CD4-positive, alpha-beta T cell (primary cell): Measurements from ENCODE around the gene RERE. TPM values are rescaled to one million over a fixed set of nuclear protein-coding genes. Genes with fewer than 3 reads are reported as not detected.

ENCODE experiments used
- ATAC-seq: fragments of 200-7000 bp; cut with Tn5 transposase; one replicate; pipeline ENCODE4 v1.10.0; 2022; ENCODE audit warnings: mild to moderate bottlenecking; ENCODE audit not compliant: poor library complexity
- CTCF ChIA-PET: fragments of 350-600 bp; sonication (Branson Sonifier 250); formaldehyde crosslinking; loops from one replicate; lab custom pipeline; 2021; ENCODE audit warnings: antibody characterized with exemption, inconsistent platforms; lab: Charles Lee
- POLR2A ChIA-PET: fragments of 350-600 bp; sonication (Branson Sonifier 250); formaldehyde crosslinking; loops from one replicate; lab custom pipeline; 2021; ENCODE audit warnings: antibody characterized with exemption, inconsistent platforms; lab: Charles Lee
- DNase-seq, 14 experiments: peaks; one replicate each; pipeline ENCODE4 v3.0.0-alpha.2; 2013 to 2020; ENCODE audit warnings: mixed read lengths in 2 of 14
- H3K27ac ChIP-seq, 2 donors: one replicate each; pipeline versions ENCODE4 v1.5.1 to v1.7.0; 2013; ENCODE audit warnings: low read length in 2 of 2, low read depth in 1 of 2, mild to moderate bottlenecking in 1 of 2
- H3K27me3 ChIP-seq, 2 experiments: 1 replicate in 1 of 2; 2 replicates in 1 of 2; pipeline versions ENCODE4 v1.6.1 to v1.7.0; 2013; ENCODE audit warnings: low read length in 2 of 2, control low read depth in 1 of 2, mild to moderate bottlenecking in 1 of 2, moderate library complexity in 1 of 2; ENCODE audit not compliant: insufficient read depth in 2 of 2, control insufficient read depth in 1 of 2
- H3K36me3 ChIP-seq: one replicate; pipeline ENCODE4 v1.6.1; 2013; ENCODE audit warnings: low read length, control low read depth; ENCODE audit not compliant: insufficient read depth
- H3K4me1 ChIP-seq: one replicate; pipeline ENCODE4 v1.6.1; 2013; ENCODE audit warnings: low read length, control low read depth; ENCODE audit not compliant: insufficient read depth
- H3K4me3 ChIP-seq: one replicate; pipeline ENCODE4 v1.5.1; 2013; ENCODE audit warnings: mild to moderate bottlenecking, low read length, moderate library complexity
- H3K9me3 ChIP-seq, 2 experiments: 1 replicate in 1 of 2; 2 replicates in 1 of 2; pipeline versions ENCODE4 v1.6.1 to v1.7.0; 2013; ENCODE audit warnings: low read length in 2 of 2, mild to moderate bottlenecking in 2 of 2, control low read depth in 1 of 2, moderate library complexity in 1 of 2; ENCODE audit not compliant: control insufficient read depth in 1 of 2, insufficient read depth in 1 of 2
- H3K27ac Mint-ChIP-seq: one replicate; pipeline ENCODE4 v1.8.0; 2020; ENCODE audit warnings: mixed read lengths
- H3K27me3 Mint-ChIP-seq: one replicate; pipeline ENCODE4 v1.8.0; 2021; ENCODE audit warnings: mixed read lengths
- H3K36me3 Mint-ChIP-seq: one replicate; pipeline ENCODE4 v1.8.0; 2021; ENCODE audit warnings: low read depth, mixed read lengths
- H3K4me1 Mint-ChIP-seq: one replicate; pipeline ENCODE4 v1.8.0; 2021; ENCODE audit warnings: low read depth, mixed read lengths
- H3K4me3 Mint-ChIP-seq: one replicate; pipeline ENCODE4 v1.8.0; 2020; ENCODE audit warnings: mild to moderate bottlenecking, mixed read lengths
- H3K9me3 Mint-ChIP-seq: one replicate; pipeline ENCODE4 v1.8.0; 2020; ENCODE audit warnings: mixed read lengths
- CTCF ChIP-seq: fragments of 200-600 bp; IDR thresholded peaks from one replicate; pipeline ENCODE4 v1.8.0; 2022; ENCODE audit warnings: antibody characterized with exemption, mild to moderate bottlenecking
- intact Hi-C, 2 experiments: fragments of 100-400 bp; cut with DNase I in 1 of 2; cut with micrococcal nuclease in 1 of 2; formaldehyde crosslinking; loops; one replicate each; pipeline versions ENCODE4 v1.15.1 to v1.9.0; 2023 to 2025; cut with DNase I, micrococcal nuclease
- total RNA-seq, 174 experiments: library from RNA in 2 of 174; stranded (reverse) in 2 of 174; gene quantifications; one replicate each; pipeline ENCODE4 v1.2.3 and lab custom pipeline; 2021 to 2026

The RERE gene
- total RNA-seq, 2 experiments from 2014 or later, result 78.4 to 84.0 TPM

GRCh38 chr1:8483586-8483985, 333.9 kb downstream of the RERE start:
- CTCF ChIA-PET, result interaction anchor here (0.6 to 0.8 kb wide), 2 partner anchors 12 to 259 kb away, joined by 3 read pairs; no protein-coding TSS in a partner anchor
- no peaks in the 10 kb centered on the region for H3K9me3 ChIP-seq
- no peaks in the 10 kb centered on the region for H3K27me3 ChIP-seq
- Mint-ChIP-seq H3K27me3 (no peaks in the 10 kb centered on the region), H3K4me1 (no peaks in the 10 kb centered on the region), H3K9me3 (no peaks in the 10 kb centered on the region), H3K27ac (no peak overlapping the region), H3K36me3 (peaks cover 28% of the 10 kb centered on the region), H3K4me3 (no peak overlapping the region)
- POLR2A ChIA-PET, result no interaction called here
- H3K36me3 ChIP-seq, result no peaks in the 10 kb centered on the region
- TF ChIP-seq CTCF, result no peak
- H3K4me3 ChIP-seq, result no peak overlapping the region
- intact Hi-C loops, result no loop called here
- DNase-seq (no peak), ATAC-seq (no peak)
- no peaks in the 10 kb centered on the region for H3K4me1 ChIP-seq
- H3K27ac ChIP-seq, result no peak overlapping the region

- Histone ChIP-seq H3K4me1 (no peaks in the 10 kb centered on the region), H3K27me3 (no peaks in the 10 kb centered on the region), H3K27ac (no peak overlapping the region), H3K9me3 (no peaks in the 10 kb centered on the region), H3K4me3 (no peak overlapping the region), H3K36me3 (no peaks in the 10 kb centered on the region)
- Mint-ChIP-seq H3K4me3 (no peak overlapping the region), H3K4me1 (peaks cover 3% of the 10 kb centered on the region), H3K27me3 (no peaks in the 10 kb centered on the region), H3K9me3 (no peaks in the 10 kb centered on the region), H3K36me3 (peaks cover 26% of the 10 kb centered on the region), H3K27ac (no peak overlapping the region)
- ATAC-seq (no peak), DNase-seq (no peak)
- POLR2A ChIA-PET, result no interaction called here
- TF ChIP-seq CTCF, result no peak
- intact Hi-C loops, result no loop called here
- CTCF ChIA-PET, result interaction anchor here (0.7 to 1.6 kb wide), 3 partner anchors 9 to 21 kb away, joined by 3 to 5 read pairs (median 5); no protein-coding TSS in a partner anchor
These were observed 334.5 kb downstream of the RERE start for GRCh38 chr1:8482979-8483381.

- intact Hi-C loops, result no loop called here
- no peak for DNase-seq
- H3K4me3 Mint-ChIP-seq, result no peak overlapping the region
These were observed 335.6 kb downstream of the RERE start for GRCh38 chr1:8481650-8482380.

More at GRCh38 chr1:8481650-8482380, 335.6 kb downstream of the RERE start:
- Histone ChIP-seq H3K4me3 (no peak overlapping the region), H3K27me3 (no peaks in the 10 kb centered on the region), H3K9me3 (no peaks in the 10 kb centered on the region), H3K27ac (no peak overlapping the region), H3K4me1 (no peaks in the 10 kb centered on the region), H3K36me3 (no peaks in the 10 kb centered on the region)
- H3K36me3 Mint-ChIP-seq, result peaks cover 15% of the 10 kb centered on the region
- ATAC-seq, result no peak
- peaks cover 14% of the 10 kb centered on the region for H3K4me1 Mint-ChIP-seq
- no peaks in the 10 kb centered on the region for H3K27me3 Mint-ChIP-seq
- ChIA-PET POLR2A (no interaction called here), CTCF (interaction anchor here (1.3 to 1.6 kb wide), 2 partner anchors 8 to 15 kb away, joined by 3 read pairs; no protein-coding TSS in a partner anchor)
- TF ChIP-seq CTCF, result no peak
- H3K27ac Mint-ChIP-seq, result no peak overlapping the region
- no peaks in the 10 kb centered on the region for H3K9me3 Mint-ChIP-seq
